DOHH2 (cell line): Measurements from ENCODE around the gene CRX.

Source experiments
- H3F3A ChIP-seq: fragments of 200-600 bp; sonication (generic), shearing (Covaris generic); 2 replicates; pipeline ENCODE4 v1.6.0; 2016; ENCODE audit warnings: antibody characterized with exemption, mild to moderate bottlenecking; ENCODE audit not compliant: control insufficient read depth, insufficient read depth
- H3K27ac ChIP-seq: fragments of 200-600 bp; sonication (generic); 2 replicates; pipeline ENCODE4 v1.5.1; 2014; ENCODE audit warnings: low read depth, mild to moderate bottlenecking, low read length, moderate library complexity
- H3K27me3 ChIP-seq: fragments of 200-600 bp; sonication (generic); 2 replicates; pipeline ENCODE4 v1.6.1; 2014; ENCODE audit warnings: mild to moderate bottlenecking, low read length, mixed read lengths; ENCODE audit not compliant: control insufficient read depth
- H3K36me3 ChIP-seq: fragments of 200-600 bp; sonication (generic); 2 replicates; pipeline ENCODE4 v1.6.1; 2014; ENCODE audit warnings: mild to moderate bottlenecking, low read length, moderate library complexity, mixed read lengths; ENCODE audit not compliant: control insufficient read depth
- H3K4me1 ChIP-seq: fragments of 200-600 bp; sonication (generic); 2 replicates; pipeline ENCODE4 v1.6.1; 2014; ENCODE audit warnings: mild to moderate bottlenecking, low read length, mixed read lengths; ENCODE audit not compliant: control insufficient read depth
- H3K4me2 ChIP-seq: fragments of 200-600 bp; sonication (generic); 2 replicates; pipeline ENCODE4 v1.6.0; 2014; ENCODE audit warnings: mild to moderate bottlenecking, low read length, moderate library complexity
- H3K4me3 ChIP-seq: fragments of 200-600 bp; sonication (generic); 2 replicates; pipeline ENCODE4 v1.5.1; 2014; ENCODE audit warnings: mild to moderate bottlenecking, low read length, mixed read lengths
- H3K79me2 ChIP-seq: fragments of 200-600 bp; sonication (generic); 2 replicates; pipeline ENCODE4 v1.6.1; 2014; ENCODE audit warnings: mild to moderate bottlenecking, low read length, mixed read lengths; ENCODE audit not compliant: control insufficient read depth
- H3K9me2 ChIP-seq: fragments of 200-600 bp; sonication (generic); replicated peaks from 2 replicates; pipeline ENCODE4 v1.6.1; 2014; ENCODE audit warnings: mild to moderate bottlenecking, low read length, mixed read lengths; ENCODE audit not compliant: control insufficient read depth
- H3K9me3 ChIP-seq: fragments of 200-600 bp; sonication (generic); 2 replicates; pipeline ENCODE4 v1.6.1; 2014; ENCODE audit warnings: antibody characterized with exemption, low read length, mixed read lengths; ENCODE audit not compliant: control insufficient read depth, insufficient read depth
- H4K20me1 ChIP-seq: fragments of 200-600 bp; sonication (generic); 2 replicates; pipeline ENCODE4 v1.6.0; 2014; ENCODE audit warnings: low read depth, mild to moderate bottlenecking, antibody characterized with exemption, low read length, moderate library complexity; ENCODE audit not compliant: control insufficient read depth, insufficient read depth
- EZH2phosphoT487 ChIP-seq: fragments of 200-600 bp; sonication (generic); IDR thresholded peaks from 2 replicates; pipeline ENCODE4 v1.6.1; 2017; ENCODE audit warnings: borderline replicate concordance, mild to moderate bottlenecking, antibody characterized with exemption, low read length, moderate library complexity, mixed read lengths
- TF ChIP-seq, protein P1 (sequence below): fragments of 200-600 bp; sonication (generic); IDR thresholded peaks from one replicate; pipeline ENCODE4 v1.5.1; 2014; ENCODE audit warnings: antibody characterized with exemption, mild to moderate bottlenecking, low read depth, low read length; ENCODE audit not compliant: poor library complexity, severe bottlenecking

CRX gene

DNA sequence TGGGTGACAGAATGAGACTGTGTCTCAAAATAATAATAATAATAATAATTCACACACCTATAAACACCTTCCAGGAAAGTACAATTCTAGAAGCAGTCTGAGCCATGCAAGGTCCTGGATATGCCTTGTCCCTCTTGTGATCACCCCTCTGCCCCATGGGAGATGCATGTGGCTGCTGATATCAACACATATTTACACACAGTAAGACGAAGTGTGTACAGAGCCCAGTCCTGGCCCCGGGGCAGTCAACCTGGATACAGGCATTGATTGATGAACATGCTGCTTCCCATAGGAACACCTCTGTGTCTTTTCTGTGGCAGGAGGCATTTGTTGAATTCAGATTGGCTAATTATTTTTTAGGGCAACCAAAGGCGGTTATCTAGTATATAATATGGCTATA lies 61.2 kb downstream of the CRX start:
- H4K20me1 ChIP-seq: no peaks in the 10 kb centered on the region
- no peak for TF ChIP-seq EZH2phosphoT487
- TF ChIP-seq, protein P1, sequence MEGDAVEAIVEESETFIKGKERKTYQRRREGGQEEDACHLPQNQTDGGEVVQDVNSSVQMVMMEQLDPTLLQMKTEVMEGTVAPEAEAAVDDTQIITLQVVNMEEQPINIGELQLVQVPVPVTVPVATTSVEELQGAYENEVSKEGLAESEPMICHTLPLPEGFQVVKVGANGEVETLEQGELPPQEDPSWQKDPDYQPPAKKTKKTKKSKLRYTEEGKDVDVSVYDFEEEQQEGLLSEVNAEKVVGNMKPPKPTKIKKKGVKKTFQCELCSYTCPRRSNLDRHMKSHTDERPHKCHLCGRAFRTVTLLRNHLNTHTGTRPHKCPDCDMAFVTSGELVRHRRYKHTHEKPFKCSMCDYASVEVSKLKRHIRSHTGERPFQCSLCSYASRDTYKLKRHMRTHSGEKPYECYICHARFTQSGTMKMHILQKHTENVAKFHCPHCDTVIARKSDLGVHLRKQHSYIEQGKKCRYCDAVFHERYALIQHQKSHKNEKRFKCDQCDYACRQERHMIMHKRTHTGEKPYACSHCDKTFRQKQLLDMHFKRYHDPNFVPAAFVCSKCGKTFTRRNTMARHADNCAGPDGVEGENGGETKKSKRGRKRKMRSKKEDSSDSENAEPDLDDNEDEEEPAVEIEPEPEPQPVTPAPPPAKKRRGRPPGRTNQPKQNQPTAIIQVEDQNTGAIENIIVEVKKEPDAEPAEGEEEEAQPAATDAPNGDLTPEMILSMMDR: no peak
- no peak overlapping the region for H3K27ac ChIP-seq
- no peaks in the 10 kb centered on the region for H3K27me3 ChIP-seq
- H3K4me1 ChIP-seq: no peaks in the 10 kb centered on the region
- no peaks in the 10 kb centered on the region for H3K79me2 ChIP-seq
- no peak overlapping the region for H3K4me3 ChIP-seq
- no peaks in the 10 kb centered on the region for H3K9me3 ChIP-seq
- no peaks in the 10 kb centered on the region for H3K36me3 ChIP-seq
- H3F3A ChIP-seq: no peaks in the 10 kb centered on the region
- no peaks in the 10 kb centered on the region for H3K9me2 ChIP-seq
- no peak overlapping the region for H3K4me2 ChIP-seq

DNA sequence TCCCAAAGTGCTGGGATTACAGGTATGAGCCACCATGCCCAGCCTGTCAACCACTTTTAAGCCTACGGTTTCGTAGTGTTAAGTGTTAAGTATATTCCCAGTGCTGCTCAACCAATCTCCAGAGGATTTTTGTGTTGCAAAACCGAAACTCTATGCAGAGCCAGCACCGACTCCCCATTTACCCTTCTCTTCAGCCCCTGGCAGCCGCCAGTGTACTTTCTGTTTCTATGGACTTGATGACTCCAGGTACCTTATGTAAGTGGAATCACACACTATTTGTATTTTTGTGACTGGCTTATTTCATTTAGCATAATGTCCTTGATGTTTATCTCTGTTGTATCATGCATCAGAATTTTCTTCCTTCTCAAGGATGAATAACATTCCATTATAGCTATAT lies 63.3 kb downstream of the CRX start:
- H3K27ac ChIP-seq: no peak overlapping the region
- H3K4me3 ChIP-seq: no peak overlapping the region
- H3K36me3 ChIP-seq: no peaks in the 10 kb centered on the region

DNA sequence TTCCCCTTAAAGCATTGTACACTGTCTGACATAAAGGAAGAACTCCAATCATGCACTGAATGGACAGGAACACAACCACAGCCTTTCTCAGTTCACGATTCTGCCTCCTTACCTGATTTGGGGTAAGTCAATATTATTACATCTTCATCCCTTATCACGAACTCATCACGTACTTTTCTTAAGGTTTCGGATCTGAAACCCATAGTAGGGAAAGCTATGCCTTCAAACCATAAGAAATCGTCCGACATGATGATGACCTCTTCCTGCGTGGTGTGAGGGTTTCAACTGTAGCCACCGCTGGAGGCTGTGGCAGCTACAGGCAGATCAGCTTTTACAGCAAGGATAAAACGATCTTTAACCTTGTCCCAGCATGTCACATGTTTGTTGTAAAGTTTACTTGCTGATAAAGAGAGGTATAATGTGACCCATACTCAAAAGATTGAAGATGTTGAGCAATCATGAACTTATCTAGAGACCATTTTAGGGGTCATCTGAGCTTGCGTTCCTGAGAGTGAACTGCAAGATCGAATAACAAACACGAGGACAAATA lies 64.3 kb downstream of the CRX start, which contains the start of gene SULT2A1:
SULT2A1 (minus strand) TSS at position 306 of the 550 bp plus-strand sequence; CDS start at position 248, 58 bp downstream.
- H3K27ac ChIP-seq: no peak within 1 kb of the TSS
- no peaks in the 10 kb centered on the region for H3K79me2 ChIP-seq
- no peaks in the 10 kb centered on the region for H3K9me2 ChIP-seq
- H3K9me3 ChIP-seq: no peaks in the 10 kb centered on the region
- H3F3A ChIP-seq: no peaks in the 10 kb centered on the region
- no peaks in the 10 kb centered on the region for H4K20me1 ChIP-seq
- no peaks in the 10 kb centered on the region for H3K27me3 ChIP-seq
- TF ChIP-seq, protein P1: no peak
- no peak for TF ChIP-seq EZH2phosphoT487
- H3K4me3 ChIP-seq: no peak within 1 kb of the TSS
- H3K4me1 ChIP-seq: no peaks in the 10 kb centered on the region
- no peaks in the 10 kb centered on the region for H3K36me3 ChIP-seq
- H3K4me2 ChIP-seq: no peak within 1 kb of the TSS

More for the DNA sequence above, 63.3 kb downstream of the CRX start:
- Histone ChIP-seq H3K27me3 (no peaks in the 10 kb centered on the region), H4K20me1 (no peaks in the 10 kb centered on the region), H3K9me2 (no peaks in the 10 kb centered on the region), H3K4me2 (no peak overlapping the region), H3K4me1 (no peaks in the 10 kb centered on the region), H3F3A (no peaks in the 10 kb centered on the region), H3K9me3 (no peaks in the 10 kb centered on the region), H3K79me2 (no peaks in the 10 kb centered on the region)
- TF ChIP-seq, protein P1: no peak
- TF ChIP-seq EZH2phosphoT487: no peak
